AG10803 (cell line): ENCODE results near the gene FGF8.

Source experiments
- DNase-seq: peaks from one replicate; pipeline ENCODE4 v3.0.0; 2010; ENCODE audit warnings: low read depth
- H3K4me3 ChIP-seq: 2 replicates; pipeline ENCODE4 v1.5.1; 2011; ENCODE audit warnings: mild to moderate bottlenecking, low read length, control low read depth
- CTCF ChIP-seq: conservative IDR thresholded peaks from 2 replicates; pipeline ENCODE4 v1.5.1; 2011; ENCODE audit warnings: mild to moderate bottlenecking, low read length, control low read depth, inconsistent platforms

The FGF8 gene

GRCh38 chr10:101775273-101776160, at the start of gene FGF8:
Gene FGF8, minus strand, starts transcription at chr10:101776114. Its CDS starts 214 bp downstream, at chr10:101775900.
- DNase-seq, result no peak
- H3K4me3 ChIP-seq, result no peak within 1 kb of the TSS
- TF ChIP-seq CTCF, result no peak

GRCh38 chr10:101824736-101825135, 48.8 kb upstream of the FGF8 start:
- H3K4me3 ChIP-seq, result no peak overlapping the region
- DNase-seq, result no peak
- TF ChIP-seq CTCF, result no peak

GRCh38 chr10:101818872-101819633, 43.1 kb upstream of the FGF8 start:
- no peak for TF ChIP-seq CTCF
- H3K4me3 ChIP-seq, result peak overlapping the region; percentile 55
- DNase-seq, result no peak

- DNase-seq, result peak; percentile 100
- TF ChIP-seq CTCF, result no peak
- H3K4me3 ChIP-seq, result peak within 1 kb of the TSS; percentile 100
Measured at GRCh38 chr10:101818119-101818871, 42.4 kb upstream of the FGF8 start, which contains the start of gene OGA. Gene OGA, minus strand, starts transcription at chr10:101818444. Its CDS starts 422 bp downstream, at chr10:101818022.

GRCh38 chr10:101817337-101818118, 41.6 kb upstream of the FGF8 start:
- peak overlapping the region; percentile 100 for H3K4me3 ChIP-seq
- no peak for TF ChIP-seq CTCF
- DNase-seq, result peak; percentile 94

- DNase-seq, result peak; percentile 16
Measured at GRCh38 chr10:101816913-101817336, 41.0 kb upstream of the FGF8 start.

More at GRCh38 chr10:101816913-101817336, 41.0 kb upstream of the FGF8 start:
- no peak for TF ChIP-seq CTCF
- peak overlapping the region; percentile 100 for H3K4me3 ChIP-seq
